Stimulated activated CD4-positive, alpha-beta T cell treated with anti-CD3 and anti-CD28 coated beads, TNF-alpha, amount 100 ng/mL, for 4 hours (primary cell): ENCODE measurements around the gene CEBPZOS.

Source experiments
- DNase-seq, 3 experiments: peaks; one replicate each; pipeline ENCODE4 v3.0.0-alpha.2; 2020; ENCODE audit warnings: low read depth in 3 of 3

Gene CEBPZOS

DNA sequence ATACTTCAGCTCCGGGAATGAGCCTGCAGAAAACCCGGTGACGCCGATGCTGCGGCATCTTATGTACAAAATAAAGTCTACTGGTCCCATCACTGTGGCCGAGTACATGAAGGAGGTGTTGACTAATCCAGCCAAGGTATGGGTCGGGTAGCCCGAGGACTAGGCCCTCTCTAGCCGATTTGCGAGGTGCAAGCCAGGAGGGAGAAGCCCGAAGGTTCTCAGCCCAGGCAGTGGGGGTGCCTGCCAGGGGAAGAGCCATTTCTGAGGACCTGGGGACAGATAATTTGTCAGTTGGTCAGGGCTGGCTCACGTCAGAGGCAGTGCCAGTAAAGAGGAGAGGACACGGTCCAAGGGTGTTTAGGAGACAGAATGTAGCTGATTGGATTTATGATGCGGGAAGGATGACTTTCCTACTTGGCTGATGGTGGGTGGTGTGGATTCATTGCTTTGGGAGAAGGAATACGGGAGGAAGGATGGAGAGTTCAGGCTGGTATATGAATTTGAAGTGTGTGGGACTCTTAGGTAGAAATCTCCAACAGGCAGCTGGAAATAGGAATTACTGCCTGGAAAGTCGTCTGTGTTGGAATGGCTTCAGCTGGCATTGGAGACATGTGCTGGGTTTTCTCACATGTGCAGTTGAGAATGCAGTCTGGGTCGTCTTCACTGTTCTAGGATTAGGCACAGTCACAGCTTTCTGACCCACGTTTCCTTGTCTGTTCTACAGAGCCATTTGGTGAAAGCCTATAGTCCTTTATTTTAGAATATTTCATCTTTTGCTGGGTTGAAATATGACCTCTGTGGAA, 36.0 kb downstream of the CEBPZOS start:
- DNase-seq = no peak

DNA sequence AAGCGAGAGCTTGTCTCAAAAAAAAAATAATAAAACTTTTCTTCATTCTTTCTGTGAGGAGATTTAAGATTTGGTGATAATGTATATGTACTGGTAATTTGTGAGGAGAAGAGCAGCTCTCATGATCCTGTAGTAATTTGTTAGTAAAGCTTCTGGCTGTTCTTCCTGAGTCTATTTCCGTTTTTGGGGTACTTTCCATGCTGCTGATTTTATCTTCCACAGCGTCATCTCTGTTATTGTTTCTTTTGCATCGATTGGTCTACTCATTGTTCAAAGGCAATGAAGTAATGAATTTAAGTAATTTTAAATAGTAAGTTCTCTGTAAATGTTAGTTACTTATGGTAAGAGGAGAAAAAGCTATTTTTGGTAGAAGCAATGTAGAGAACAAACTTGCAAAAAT, 47.1 kb downstream of the CEBPZOS start:
- DNase-seq = no peak

DNA sequence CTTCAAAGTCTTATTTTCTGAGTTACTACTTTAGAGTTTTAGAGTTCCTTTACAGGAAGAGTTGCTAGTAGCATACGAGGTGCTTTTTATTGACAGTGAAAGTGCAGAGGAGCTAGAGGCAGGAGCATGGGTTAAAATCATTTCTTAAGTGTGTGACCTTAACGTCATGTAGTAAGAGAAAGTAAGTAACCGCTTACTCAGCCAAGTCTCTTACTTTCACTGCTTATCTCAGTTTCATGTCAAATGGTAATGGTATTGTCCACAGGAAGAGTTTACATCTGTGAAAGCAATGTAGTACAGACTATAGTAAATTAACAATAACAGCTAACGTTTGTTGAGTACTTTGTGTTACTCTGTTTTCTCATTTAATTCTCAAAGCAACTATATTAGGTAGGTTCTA, 47.7 kb downstream of the CEBPZOS start:
- DNase-seq = no peak

DNA sequence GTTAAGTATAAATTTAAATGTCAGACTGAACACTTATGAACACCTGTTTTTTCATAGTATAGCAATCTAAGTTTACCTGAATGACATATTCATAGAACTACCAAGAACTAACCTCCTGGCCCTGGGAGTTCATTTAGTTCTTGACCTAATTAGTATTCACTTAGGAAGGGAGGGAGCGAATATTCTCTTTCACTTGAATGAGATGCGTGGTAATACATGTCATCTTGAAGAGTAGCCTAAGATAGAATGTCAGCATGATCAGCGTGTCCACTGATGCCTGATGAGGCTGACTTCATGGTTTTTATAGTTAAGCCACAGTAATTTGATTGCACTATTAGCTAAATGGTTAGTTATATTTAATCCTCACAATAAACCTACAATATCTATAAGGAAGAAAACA, 48.5 kb downstream of the CEBPZOS start:
- no peak for DNase-seq

DNA sequence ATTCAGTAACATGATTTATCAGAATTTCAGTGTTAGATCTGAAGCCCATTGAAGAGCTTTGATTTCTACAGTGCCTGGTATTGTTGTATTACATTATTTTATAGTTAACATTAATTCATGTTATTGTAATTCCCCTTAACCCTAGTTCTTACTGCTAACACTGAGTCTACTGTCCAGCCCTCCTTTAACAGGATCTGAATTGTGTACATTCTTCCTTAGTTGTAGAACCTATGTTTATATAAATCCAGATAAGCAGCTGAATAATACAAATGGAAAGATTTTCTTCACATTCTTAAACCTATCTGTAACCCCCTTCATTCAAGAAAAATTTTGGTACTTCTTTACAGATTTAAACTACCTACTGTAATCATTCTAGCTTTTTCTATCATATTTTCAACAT, 49.9 kb downstream of the CEBPZOS start:
- no peak for DNase-seq

DNA sequence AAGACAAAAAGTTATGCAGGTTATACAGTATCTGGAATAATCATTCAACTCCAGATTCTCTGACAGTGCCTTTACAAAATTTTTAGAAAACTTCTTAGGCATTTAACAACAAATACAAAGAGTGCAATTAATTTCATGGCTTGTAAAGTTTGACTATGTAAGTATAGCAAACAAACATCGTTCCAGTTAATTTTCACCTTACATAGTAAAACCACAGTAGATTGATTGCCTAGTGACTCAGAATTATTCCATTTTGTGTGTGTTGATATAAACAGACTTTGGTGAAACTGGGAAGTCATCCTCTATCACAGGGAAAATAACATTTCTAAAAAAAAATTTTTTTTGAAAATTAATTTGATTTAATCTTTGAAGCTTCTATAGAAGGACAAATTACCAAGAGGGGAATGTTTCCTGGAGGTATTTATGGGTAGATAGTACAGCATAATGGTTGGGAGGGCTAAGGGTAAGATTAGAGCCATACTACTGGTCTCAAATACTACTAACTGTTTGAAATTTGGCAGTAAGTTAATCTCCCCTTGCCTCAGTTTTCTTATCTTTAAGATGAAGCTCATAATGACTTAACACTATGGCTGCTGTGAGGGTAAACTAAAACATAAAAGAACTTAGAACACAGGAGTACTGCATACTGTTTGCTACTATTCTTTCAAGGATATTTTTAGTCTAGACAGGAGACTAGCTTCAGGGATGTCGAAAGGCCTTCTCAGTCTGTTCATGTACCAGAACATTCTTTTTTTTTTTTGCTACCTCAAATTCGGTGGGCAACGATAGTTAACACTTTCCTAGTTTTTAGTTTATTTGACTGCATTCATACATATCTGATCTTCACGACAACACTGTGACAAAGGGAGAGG, 54.8 kb downstream of the CEBPZOS start:
- DNase-seq = no peak
